Endothelial cell (in vitro differentiated cells): Measurements from ENCODE around the gene DOCK4. TPM values are rescaled to one million over a fixed set of nuclear protein-coding genes. Genes with fewer than 3 reads are reported as not detected.

Experiments used
- DNase-seq: peaks from one replicate; pipeline ENCODE4 v3.0.0; 2021; ENCODE audit warnings: low spot score
- H3K27ac Mint-ChIP-seq: one replicate; pipeline ENCODE4 v1.8.0; 2021; ENCODE audit warnings: mixed read lengths, inconsistent platforms; ENCODE audit not compliant: unreplicated experiment
- H3K27me3 Mint-ChIP-seq: one replicate; pipeline ENCODE4 v1.8.0; 2021; ENCODE audit warnings: mild to moderate bottlenecking, moderate library complexity, mixed read lengths, inconsistent platforms; ENCODE audit not compliant: unreplicated experiment
- H3K36me3 Mint-ChIP-seq: one replicate; pipeline ENCODE4 v1.8.0; 2021; ENCODE audit warnings: mild to moderate bottlenecking, low read depth, mixed read lengths, inconsistent platforms; ENCODE audit not compliant: unreplicated experiment
- H3K4me1 Mint-ChIP-seq: one replicate; pipeline ENCODE4 v1.8.0; 2021; ENCODE audit warnings: mild to moderate bottlenecking, mixed read lengths, inconsistent platforms; ENCODE audit not compliant: unreplicated experiment
- H3K4me3 Mint-ChIP-seq: one replicate; pipeline ENCODE4 v1.8.0; 2021; ENCODE audit warnings: mild to moderate bottlenecking, mixed read lengths, inconsistent platforms; ENCODE audit not compliant: unreplicated experiment
- H3K9me3 Mint-ChIP-seq: one replicate; pipeline ENCODE4 v1.8.0; 2021; ENCODE audit warnings: mixed read lengths, inconsistent platforms; ENCODE audit not compliant: unreplicated experiment
- CTCF ChIP-seq: fragments of 200-600 bp; sonication (generic); IDR thresholded peaks from one replicate; pipeline ENCODE4 v1.5.0; 2021; ENCODE audit warnings: antibody characterized with exemption; ENCODE audit not compliant: unreplicated experiment
- total RNA-seq: library from RNA; stranded (reverse); fragmentation: NEBNext Ultra II Directional; extraction: Animal tissue kit (Norgen Biotek cat#: 25700); gene quantifications from one replicate; pipeline ENCODE4 v1.2.1, GENCODE V29; 2021; ENCODE audit not compliant: unreplicated experiment

The DOCK4 gene
- total RNA-seq, 1 donor from 2014 or later: 99.2 TPM

- no peak for DNase-seq
- peaks cover 4% of the 10 kb centered on the region for H3K36me3 Mint-ChIP-seq
- no peak overlapping the region for H3K4me3 Mint-ChIP-seq
- no peak for TF ChIP-seq CTCF
- peaks cover 37% of the 10 kb centered on the region for H3K4me1 Mint-ChIP-seq
- H3K9me3 Mint-ChIP-seq: no peaks in the 10 kb centered on the region
- no peaks in the 10 kb centered on the region for H3K27me3 Mint-ChIP-seq
- H3K27ac Mint-ChIP-seq: peak overlapping the region; percentile 57
Measured at GRCh38 chr7:111955616-111956015, 250.6 kb downstream of the DOCK4 start.

GRCh38 chr7:111954474-111955381, 251.5 kb downstream of the DOCK4 start:
- H3K9me3 Mint-ChIP-seq: no peaks in the 10 kb centered on the region
- peaks cover 3% of the 10 kb centered on the region for H3K36me3 Mint-ChIP-seq
- no peaks in the 10 kb centered on the region for H3K27me3 Mint-ChIP-seq
- H3K4me1 Mint-ChIP-seq: peaks cover 36% of the 10 kb centered on the region
- no peak for TF ChIP-seq CTCF
- no peak overlapping the region for H3K4me3 Mint-ChIP-seq
- H3K27ac Mint-ChIP-seq: peak overlapping the region; percentile 85
- DNase-seq: no peak

- Mint-ChIP-seq H3K27ac (peak overlapping the region; percentile 85), H3K9me3 (no peaks in the 10 kb centered on the region), H3K4me1 (peaks cover 29% of the 10 kb centered on the region), H3K4me3 (peak overlapping the region; percentile 63), H3K27me3 (no peaks in the 10 kb centered on the region), H3K36me3 (peaks cover 3% of the 10 kb centered on the region)
- TF ChIP-seq CTCF: no peak
- DNase-seq: no peak
Measured at GRCh38 chr7:111954056-111954455, 252.1 kb downstream of the DOCK4 start.

- no peak for TF ChIP-seq CTCF
- Mint-ChIP-seq H3K36me3 (peaks cover 3% of the 10 kb centered on the region), H3K4me1 (peaks cover 25% of the 10 kb centered on the region), H3K9me3 (no peaks in the 10 kb centered on the region), H3K27ac (peak overlapping the region; percentile 64), H3K27me3 (no peaks in the 10 kb centered on the region), H3K4me3 (no peak overlapping the region)
- no peak for DNase-seq
Measured at GRCh38 chr7:111953611-111954010, 252.6 kb downstream of the DOCK4 start.

GRCh38 chr7:111952783-111953182, 253.4 kb downstream of the DOCK4 start:
- H3K9me3 Mint-ChIP-seq: no peaks in the 10 kb centered on the region
- no peaks in the 10 kb centered on the region for H3K27me3 Mint-ChIP-seq
- H3K36me3 Mint-ChIP-seq: peaks cover 3% of the 10 kb centered on the region
- H3K4me3 Mint-ChIP-seq: no peak overlapping the region
- peaks cover 20% of the 10 kb centered on the region for H3K4me1 Mint-ChIP-seq
- DNase-seq: no peak
- no peak for TF ChIP-seq CTCF
- H3K27ac Mint-ChIP-seq: peak overlapping the region; percentile 78
